Right lobe of liver (tissue), 6 donors: ENCODE data around the gene PPP1R37. TPM values are rescaled to one million over a fixed set of nuclear protein-coding genes. Genes with fewer than 3 reads are reported as not detected.
A peak's percentile ranks its signal among the peaks of the same experiment; 100 is the strongest.

Experiments used
- ATAC-seq, 4 donors: fragments of 200-7000 bp; cut with Tn5 transposase; one replicate each; pipeline ENCODE4 v1.9.1; 2020; ENCODE audit warnings: mild to moderate bottlenecking in 4 of 4, moderate library complexity in 4 of 4
- DNase-seq, 3 donors: peaks; one replicate each; pipeline ENCODE4 v3.0.0-alpha.2; 2020
- H3K27ac ChIP-seq, 3 donors: fragments of 200-600 bp; one replicate each; pipeline ENCODE4 v1.8.0; 2022
- H3K27me3 ChIP-seq, 2 donors: fragments of 200-600 bp; one replicate each; pipeline ENCODE4 v1.8.0; 2022
- H3K36me3 ChIP-seq, 4 donors: fragments of 200-600 bp; sonication (generic) in 1 of 4; one replicate each; pipeline versions ENCODE4 v1.5.1 to v1.8.0; 2017 to 2022; ENCODE audit warnings: control low read depth in 1 of 4
- H3K4me1 ChIP-seq, 4 donors: fragments of 200-600 bp; sonication (generic) in 1 of 4; one replicate each; pipeline versions ENCODE4 v1.5.1 to v1.8.0; 2017 to 2022; ENCODE audit warnings: control low read depth in 1 of 4
- H3K4me3 ChIP-seq, 3 donors: fragments of 200-600 bp; one replicate each; pipeline ENCODE4 v1.8.0; 2022
- H3K9me3 ChIP-seq, 4 donors: fragments of 200-600 bp; sonication (generic) in 1 of 4; one replicate each; pipeline versions ENCODE4 v1.5.1 to v1.8.0; 2017 to 2022; ENCODE audit warnings: control low read depth in 1 of 4
- POLR2A ChIP-seq: fragments of 450-650 bp; IDR thresholded peaks from one replicate; pipeline ENCODE4 v1.6.1; 2017; ENCODE audit warnings: antibody characterized with exemption, mild to moderate bottlenecking
- WGBS: methylation state at CpG from one replicate; pipeline ENCODE4 v1.1.6; 2018; ENCODE audit warnings: low coverage, low lambda C conversion rate; ENCODE audit not compliant: insufficient coverage; ENCODE audit errors: missing lambda C conversion rate; 5-methylcytosine and 5-hydroxymethylcytosine counted together
- intact Hi-C, 2 donors: fragments of 100-400 bp; cut with DNase I; formaldehyde crosslinking; loops; one replicate each; pipeline versions ENCODE4 v1.11.2 to v1.14.1; 2022
- total RNA-seq, 6 experiments: library from RNA; depleted of rRNA in 2 of 6; stranded (reverse); fragments of >200 nt in 2 of 6; fragmentation: NEBNext Ultra II Directional in 3 of 6; extraction: Animal tissue kit (Norgen Biotek cat#: 25700) in 3 of 6; gene quantifications; one replicate each; pipeline versions ENCODE4 v1.1.0 to v1.2.4, GENCODE V29; 2016 to 2023
- TF ChIP-seq, protein P1 (sequence below), 4 donors: fragments of 200-600 bp in 3 of 4; fragments of 450-650 bp in 1 of 4; IDR thresholded peaks; one replicate each; pipeline versions ENCODE4 v1.5.1 to v1.8.0; 2016 to 2022; ENCODE audit warnings: antibody characterized with exemption in 4 of 4, mild to moderate bottlenecking in 2 of 4
- donor health status: DM: no; HTN: yes; CAD: no.
- donor health status: DM: no; HTN: no; CAD: no.
- donor health status: DM: no; HTN: no; CAD: no.
- donor health status: DM: no; HTN: yes; CAD: no.
- donor health status: DM: no; HTN: yes; CAD: no.

The PPP1R37 gene
- total RNA-seq, 6 experiments from 2014 or later, result 10.1 to 14.3 (median 11.0) TPM

DNA sequence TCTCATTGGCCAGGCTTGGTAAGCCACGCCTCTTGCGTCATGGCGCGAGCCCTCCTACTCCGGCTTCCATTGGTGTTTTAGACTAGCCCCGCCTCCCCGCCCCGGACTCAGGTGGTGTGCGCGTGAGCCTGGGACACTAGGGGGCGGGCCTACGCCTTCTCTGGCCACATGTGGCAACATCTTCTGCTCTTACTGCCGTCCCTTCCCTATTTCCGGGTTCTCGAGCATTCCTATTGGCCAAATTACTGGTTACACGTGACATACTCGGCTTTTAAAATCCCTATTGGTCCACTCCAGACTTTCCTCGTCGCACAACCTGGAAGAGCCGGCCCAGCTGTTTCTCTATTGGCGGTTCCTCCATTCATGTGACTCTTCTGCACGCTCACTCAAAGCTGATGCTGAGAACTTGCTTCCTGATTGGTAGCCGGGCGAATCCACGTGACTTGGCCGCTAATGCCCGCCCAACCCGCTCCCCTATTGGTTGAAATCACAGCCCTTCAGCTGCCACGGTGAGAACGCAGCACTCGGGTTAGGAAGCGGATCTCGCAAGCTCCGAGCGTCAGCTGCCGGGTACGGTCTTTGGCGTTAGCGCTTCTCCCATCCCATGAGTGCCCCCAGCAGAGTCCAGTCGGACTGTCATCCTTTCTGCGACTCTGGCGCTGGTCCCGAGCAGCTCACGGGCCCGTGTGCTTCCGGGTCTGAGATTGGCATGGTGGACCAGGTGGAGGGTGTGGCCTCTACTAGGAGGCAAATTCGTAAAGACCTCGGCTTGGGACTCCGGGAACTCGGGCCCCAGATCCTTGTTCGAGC is 85.5 kb downstream of the PPP1R37 start, which contains the start of gene BLOC1S3:
TSS of gene BLOC1S3 (plus strand) at position 523 of the 810 bp plus-strand sequence. CDS start 513 bp downstream, outside the sequence.
- TF ChIP-seq, protein P1, sequence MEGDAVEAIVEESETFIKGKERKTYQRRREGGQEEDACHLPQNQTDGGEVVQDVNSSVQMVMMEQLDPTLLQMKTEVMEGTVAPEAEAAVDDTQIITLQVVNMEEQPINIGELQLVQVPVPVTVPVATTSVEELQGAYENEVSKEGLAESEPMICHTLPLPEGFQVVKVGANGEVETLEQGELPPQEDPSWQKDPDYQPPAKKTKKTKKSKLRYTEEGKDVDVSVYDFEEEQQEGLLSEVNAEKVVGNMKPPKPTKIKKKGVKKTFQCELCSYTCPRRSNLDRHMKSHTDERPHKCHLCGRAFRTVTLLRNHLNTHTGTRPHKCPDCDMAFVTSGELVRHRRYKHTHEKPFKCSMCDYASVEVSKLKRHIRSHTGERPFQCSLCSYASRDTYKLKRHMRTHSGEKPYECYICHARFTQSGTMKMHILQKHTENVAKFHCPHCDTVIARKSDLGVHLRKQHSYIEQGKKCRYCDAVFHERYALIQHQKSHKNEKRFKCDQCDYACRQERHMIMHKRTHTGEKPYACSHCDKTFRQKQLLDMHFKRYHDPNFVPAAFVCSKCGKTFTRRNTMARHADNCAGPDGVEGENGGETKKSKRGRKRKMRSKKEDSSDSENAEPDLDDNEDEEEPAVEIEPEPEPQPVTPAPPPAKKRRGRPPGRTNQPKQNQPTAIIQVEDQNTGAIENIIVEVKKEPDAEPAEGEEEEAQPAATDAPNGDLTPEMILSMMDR (IDR thresholded peaks at IDR 0.05), result peak; percentile 19 to 62 (median 48)
- TF ChIP-seq POLR2A, result peak; percentile 83
- Histone ChIP-seq H3K4me1 (peaks cover 0 to 31% (median 10%) of the 10 kb centered on the region in 4 donors), H3K4me3 (peak within 1 kb of the TSS; percentile 92 to 96 (median 94)), H3K27me3 (no peaks in the 10 kb centered on the region), H3K27ac (peak within 1 kb of the TSS; percentile 66 to 84 (median 78)), H3K9me3 (no peaks in the 10 kb centered on the region), H3K36me3 (no peaks in the 10 kb centered on the region)
- ATAC-seq, result peak; percentile 94 to 96 (median 95)
- peak; percentile 100 for DNase-seq
- intact Hi-C loops, result no loop called here
- 2% methylated on average over 19 of the region's 51 CpGs for WGBS

DNA sequence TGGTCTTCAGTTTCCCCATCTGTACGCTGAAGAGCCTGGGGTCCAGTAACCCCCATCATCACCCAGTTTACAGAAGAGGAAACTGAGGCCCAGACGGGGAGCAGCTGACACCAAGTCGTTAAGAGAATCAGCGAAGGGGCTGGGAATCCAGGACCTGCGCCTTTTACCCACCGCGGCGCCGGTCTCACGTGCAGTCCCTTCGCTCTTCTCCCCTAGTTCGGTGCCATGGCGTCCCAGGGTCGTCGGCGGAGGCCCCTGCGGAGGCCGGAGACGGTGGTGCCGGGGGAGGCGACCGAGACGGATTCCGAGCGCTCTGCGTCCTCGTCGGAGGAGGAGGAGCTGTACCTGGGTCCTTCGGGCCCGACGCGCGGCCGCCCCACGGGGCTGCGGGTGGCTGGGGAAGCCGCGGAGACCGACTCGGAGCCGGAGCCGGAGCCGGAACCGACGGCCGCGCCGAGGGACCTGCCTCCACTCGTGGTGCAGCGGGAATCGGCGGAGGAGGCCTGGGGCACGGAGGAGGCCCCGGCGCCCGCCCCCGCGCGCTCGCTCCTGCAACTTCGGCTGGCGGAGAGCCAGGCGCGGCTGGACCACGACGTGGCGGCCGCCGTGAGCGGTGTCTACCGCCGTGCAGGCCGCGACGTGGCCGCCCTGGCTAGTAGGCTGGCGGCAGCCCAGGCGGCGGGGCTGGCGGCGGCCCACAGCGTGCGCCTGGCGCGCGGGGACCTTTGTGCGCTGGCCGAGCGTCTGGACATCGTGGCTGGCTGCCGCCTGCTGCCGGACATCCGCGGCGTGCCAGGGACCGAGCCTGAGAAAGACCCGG is 86.3 kb downstream of the PPP1R37 start:
- DNase-seq, result peak; percentile 66 to 70 (median 67)
- Histone ChIP-seq H3K36me3 (no peaks in the 10 kb centered on the region), H3K27me3 (no peaks in the 10 kb centered on the region), H3K27ac (peak overlapping the region; percentile 66 to 78 (median 72)), H3K4me3 (peak overlapping the region; percentile 64 to 86 (median 84)), H3K9me3 (no peaks in the 10 kb centered on the region), H3K4me1 (peaks cover 0 to 31% (median 10%) of the 10 kb centered on the region in 4 donors)
- WGBS, result 0% methylated on average over 32 of the region's 97 CpGs
- TF ChIP-seq, protein P1 (IDR thresholded peaks at IDR 0.05), result no peak
- no peak for TF ChIP-seq POLR2A
- peak in 1 of 4 donors; percentile 2 for ATAC-seq
- intact Hi-C loops, result no loop called here

DNA sequence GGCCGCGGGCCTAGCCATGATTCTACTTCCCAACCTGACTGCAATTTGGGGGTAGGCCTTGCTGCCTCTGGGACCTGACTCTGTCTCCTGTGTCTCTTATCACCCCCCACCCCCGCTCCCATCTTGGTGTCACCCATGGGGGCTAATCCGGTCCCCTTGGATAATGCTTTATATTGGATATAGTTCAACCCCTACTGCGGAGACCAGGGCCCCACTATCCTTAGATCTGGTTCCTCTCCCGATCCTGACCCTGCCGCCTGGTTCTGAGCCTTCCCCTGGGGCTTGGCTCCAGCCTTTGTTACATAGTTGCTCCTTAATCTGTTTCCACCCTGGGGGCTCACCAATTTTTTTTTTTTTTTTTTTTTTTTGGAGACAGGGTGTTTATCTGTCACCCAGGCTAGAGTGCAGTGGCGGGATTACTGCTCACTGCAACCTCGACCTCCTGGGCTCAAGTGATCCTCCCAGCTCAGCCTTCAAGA is 87.0 kb downstream of the PPP1R37 start:
- H3K27ac ChIP-seq, result peak overlapping the region in 1 of 3 donors; percentile 78
- DNase-seq (no peak), ATAC-seq (no peak)
- H3K27me3 ChIP-seq, result no peaks in the 10 kb centered on the region
- peaks cover 0 to 31% (median 10%) of the 10 kb centered on the region in 4 donors for H3K4me1 ChIP-seq
- H3K9me3 ChIP-seq, result no peaks in the 10 kb centered on the region
- TF ChIP-seq, protein P1 (IDR thresholded peaks at IDR 0.05), result no peak
- no peak for TF ChIP-seq POLR2A
- 57% methylated on average over 6 of the region's 9 CpGs for WGBS
- no peaks in the 10 kb centered on the region for H3K36me3 ChIP-seq
- peak overlapping the region; percentile 64 to 86 (median 84) for H3K4me3 ChIP-seq
- intact Hi-C loops, result no loop called here

DNA sequence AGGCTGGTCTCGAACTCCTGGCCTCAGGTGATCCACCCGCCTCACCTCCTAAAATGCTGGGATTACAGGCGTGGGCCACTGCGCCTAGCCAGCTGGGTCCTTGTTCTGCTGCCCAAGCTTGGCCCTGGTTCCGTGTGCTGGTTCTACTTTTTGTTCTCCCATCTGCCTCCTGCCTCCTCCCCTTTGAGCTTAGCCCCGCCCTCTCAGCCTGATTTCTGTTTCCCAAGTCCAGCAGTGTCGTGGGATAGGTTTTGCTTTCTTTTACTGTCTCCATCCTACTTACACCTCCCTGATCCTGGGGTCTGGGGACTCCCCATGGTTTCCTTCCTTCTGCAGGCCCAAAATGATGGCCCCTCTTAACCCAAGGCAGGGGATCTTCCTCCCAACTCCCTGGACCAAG is 88.0 kb downstream of the PPP1R37 start:
- H3K27me3 ChIP-seq, result no peaks in the 10 kb centered on the region
- no peak overlapping the region for H3K27ac ChIP-seq
- peaks cover 0 to 31% (median 10%) of the 10 kb centered on the region in 4 donors for H3K4me1 ChIP-seq
- 57% methylated on average over 5 of the region's 7 CpGs for WGBS
- DNase-seq, result no peak
- H3K36me3 ChIP-seq, result no peaks in the 10 kb centered on the region
- H3K4me3 ChIP-seq, result no peak overlapping the region
- TF ChIP-seq, protein P1 (IDR thresholded peaks at IDR 0.05), result no peak
- TF ChIP-seq POLR2A, result no peak
- intact Hi-C loops, result no loop called here
- no peak for ATAC-seq
- no peaks in the 10 kb centered on the region for H3K9me3 ChIP-seq
